GM12801 (cell line): ENCODE data around the gene PPP1R10.

Source experiments
- TF ChIP-seq, protein P1 (sequence below): IDR thresholded peaks from one replicate; pipeline ENCODE4 v1.5.1; 2011; ENCODE audit warnings: control low read depth; ENCODE audit not compliant: insufficient read length; ENCODE audit errors: extremely low read depth

PPP1R10 gene

DNA sequence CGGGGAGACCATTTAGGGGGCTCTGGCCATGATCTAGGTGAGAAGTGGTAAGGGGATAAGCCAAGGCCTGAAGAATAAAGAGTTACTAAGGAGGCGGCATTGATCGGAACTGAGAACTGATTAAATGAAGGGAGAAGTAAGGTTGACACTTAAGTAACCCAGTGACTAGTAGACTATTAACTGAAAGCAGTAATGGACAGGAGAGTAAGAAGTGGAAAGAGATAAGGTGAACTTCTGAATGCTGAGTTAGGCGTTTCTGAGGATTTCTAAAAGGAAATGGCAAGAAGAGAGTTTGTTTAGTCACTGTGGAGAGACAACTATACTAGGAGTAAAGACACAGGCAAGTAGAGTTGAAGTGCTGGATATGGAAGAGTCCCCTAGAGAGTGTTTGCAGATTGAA, 43.9 kb downstream of the PPP1R10 start:
- TF ChIP-seq, protein P1, sequence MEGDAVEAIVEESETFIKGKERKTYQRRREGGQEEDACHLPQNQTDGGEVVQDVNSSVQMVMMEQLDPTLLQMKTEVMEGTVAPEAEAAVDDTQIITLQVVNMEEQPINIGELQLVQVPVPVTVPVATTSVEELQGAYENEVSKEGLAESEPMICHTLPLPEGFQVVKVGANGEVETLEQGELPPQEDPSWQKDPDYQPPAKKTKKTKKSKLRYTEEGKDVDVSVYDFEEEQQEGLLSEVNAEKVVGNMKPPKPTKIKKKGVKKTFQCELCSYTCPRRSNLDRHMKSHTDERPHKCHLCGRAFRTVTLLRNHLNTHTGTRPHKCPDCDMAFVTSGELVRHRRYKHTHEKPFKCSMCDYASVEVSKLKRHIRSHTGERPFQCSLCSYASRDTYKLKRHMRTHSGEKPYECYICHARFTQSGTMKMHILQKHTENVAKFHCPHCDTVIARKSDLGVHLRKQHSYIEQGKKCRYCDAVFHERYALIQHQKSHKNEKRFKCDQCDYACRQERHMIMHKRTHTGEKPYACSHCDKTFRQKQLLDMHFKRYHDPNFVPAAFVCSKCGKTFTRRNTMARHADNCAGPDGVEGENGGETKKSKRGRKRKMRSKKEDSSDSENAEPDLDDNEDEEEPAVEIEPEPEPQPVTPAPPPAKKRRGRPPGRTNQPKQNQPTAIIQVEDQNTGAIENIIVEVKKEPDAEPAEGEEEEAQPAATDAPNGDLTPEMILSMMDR, result no peak

DNA sequence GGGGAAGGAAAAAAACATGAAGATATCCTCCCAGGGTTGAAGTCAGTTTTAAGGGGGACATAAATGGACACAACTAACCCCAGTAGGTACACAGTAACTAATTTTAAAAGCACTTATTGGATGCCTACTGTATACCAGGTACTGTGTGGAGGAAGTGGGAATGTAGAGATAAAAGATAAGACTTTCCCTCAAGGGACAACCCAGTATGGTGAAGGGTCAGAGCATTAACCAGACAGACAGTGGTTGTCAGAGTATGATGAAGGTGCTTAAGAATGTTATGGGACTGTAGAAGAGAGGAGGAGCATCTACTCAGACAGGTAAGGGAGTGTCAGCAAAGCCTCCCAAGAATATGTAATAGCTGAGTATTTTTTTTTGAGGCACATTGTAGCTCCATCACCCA, 44.9 kb downstream of the PPP1R10 start:
- TF ChIP-seq, protein P1, result no peak

DNA sequence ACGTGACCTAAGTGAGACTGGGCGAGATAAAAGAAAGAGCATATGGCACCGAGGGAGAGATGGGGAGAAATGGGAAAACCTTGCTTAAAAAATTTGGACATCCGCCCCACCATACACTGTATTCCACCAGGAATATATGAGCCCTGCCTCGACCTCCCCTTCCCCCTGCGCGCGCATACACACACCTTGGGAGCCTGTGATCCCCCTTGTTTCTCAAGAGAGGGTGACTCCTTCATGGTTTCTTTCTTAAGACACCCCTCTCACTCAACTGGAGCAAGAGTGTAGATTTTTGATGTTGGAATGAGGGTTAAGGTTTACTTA, 45.3 kb downstream of the PPP1R10 start:
- TF ChIP-seq, protein P1, result no peak

DNA sequence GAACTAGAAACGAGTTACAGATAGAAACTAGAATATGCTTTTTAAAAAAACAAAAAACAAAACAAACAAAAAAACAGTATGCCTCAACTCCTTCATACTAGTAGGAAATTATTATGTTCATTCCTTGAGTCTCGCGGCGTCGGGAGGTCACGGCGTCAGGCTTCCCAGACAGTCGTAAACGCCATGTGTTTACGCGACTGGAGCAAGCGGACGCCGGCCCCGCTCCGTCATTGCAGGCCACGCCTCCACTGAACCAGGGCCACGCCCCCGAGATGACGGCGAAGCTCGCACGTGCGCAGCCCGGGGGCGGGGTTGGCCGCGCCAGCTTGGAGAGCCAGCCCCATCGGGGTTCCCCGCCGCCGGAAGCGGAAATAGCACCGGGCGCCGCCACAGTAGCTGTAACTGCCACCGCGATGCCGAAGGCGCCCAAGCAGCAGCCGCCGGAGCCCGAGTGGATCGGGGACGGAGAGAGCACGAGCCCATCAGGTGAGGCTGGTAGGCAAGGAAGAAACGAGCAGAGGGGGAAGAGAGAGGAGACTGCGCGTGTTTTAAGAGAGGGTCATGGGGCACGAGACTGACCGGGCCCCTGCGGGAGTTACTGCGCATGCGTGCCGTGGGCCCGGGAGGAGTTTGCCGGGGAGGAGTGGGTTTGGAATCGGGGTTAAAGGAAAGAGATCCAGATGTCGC, 45.8 kb downstream of the PPP1R10 start, which contains the start of gene ABCF1:
Gene ABCF1 (plus strand): TSS at position 368 of the 687 bp plus-strand sequence. CDS start 46 bp downstream, at position 414.
- TF ChIP-seq, protein P1, result no peak

DNA sequence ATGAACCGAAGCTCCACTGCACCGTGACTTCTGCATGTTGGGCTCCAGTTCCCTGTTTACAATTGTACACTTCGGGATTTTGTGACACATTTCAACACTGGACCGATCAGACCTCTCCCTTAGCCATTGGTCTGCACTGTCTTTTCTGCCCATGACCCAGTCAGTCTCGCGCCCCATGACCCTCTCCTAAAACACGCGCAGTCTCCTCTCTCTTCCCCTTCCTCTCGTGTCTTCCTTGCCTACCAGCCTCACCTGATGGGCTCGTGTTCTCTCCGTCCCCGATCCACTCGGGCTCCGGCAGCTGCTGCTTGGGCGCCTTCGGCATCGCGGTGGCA, 46.3 kb downstream of the PPP1R10 start:
- TF ChIP-seq, protein P1, result no peak

DNA sequence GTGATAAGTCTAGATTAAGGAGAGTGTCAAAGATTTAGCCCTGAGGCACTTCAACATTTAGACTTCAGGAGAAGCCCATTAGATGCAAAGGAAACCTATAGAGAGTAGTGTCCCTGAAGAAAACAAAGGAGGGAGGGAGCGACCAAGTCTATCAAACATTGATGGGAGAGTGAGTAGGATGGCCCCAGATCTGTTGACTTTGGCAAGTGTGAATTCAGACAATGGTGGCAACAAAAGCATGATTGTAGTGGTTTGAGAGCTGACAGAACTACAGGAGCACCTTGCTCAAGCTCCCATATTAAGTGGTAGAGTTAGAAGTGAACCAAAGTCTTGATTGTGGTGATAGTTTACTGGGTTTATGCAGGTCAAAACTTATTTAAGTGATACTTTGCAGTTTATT, 46.8 kb downstream of the PPP1R10 start:
- TF ChIP-seq, protein P1, result no peak

DNA sequence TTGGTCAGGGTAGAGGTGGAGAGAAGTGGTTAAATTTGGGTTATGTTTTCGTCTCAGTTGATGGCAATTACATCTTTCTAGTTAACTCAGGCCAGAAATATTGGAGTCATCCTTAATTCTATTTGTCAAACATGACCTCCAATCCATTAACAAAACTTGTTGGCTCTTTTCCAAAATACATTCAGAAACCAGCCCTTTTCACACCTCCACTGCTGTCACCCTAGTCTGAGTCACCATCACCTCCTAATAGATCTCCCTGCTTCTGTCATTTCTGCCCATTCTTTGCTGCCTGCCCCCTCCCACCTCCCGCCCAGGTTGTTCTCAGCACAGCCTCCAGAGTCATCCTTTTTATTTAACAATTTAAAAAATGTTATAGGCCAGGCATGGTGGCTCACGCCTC, 48.8 kb downstream of the PPP1R10 start:
- TF ChIP-seq, protein P1, result no peak
